Testis (tissue), 3 donors: ENCODE measurements around the gene MYBPH. TPM values are rescaled to one million over a fixed set of nuclear protein-coding genes. Genes with fewer than 3 reads are reported as not detected.

Source experiments
- DNase-seq: peaks from one replicate; pipeline ENCODE4 v3.0.0-alpha.2; 2019
- H3K27ac ChIP-seq, 2 donors: fragments of 200-600 bp; sonication (generic); one replicate each; pipeline ENCODE4 v1.5.1; 2019
- H3K27me3 ChIP-seq: fragments of 200-600 bp; sonication (generic); one replicate; pipeline ENCODE4 v1.5.1; 2019
- H3K36me3 ChIP-seq: fragments of 200-600 bp; sonication (generic); one replicate; pipeline ENCODE4 v1.5.1; 2017; ENCODE audit warnings: low read depth; ENCODE audit errors: missing control alignments
- H3K4me1 ChIP-seq: fragments of 200-600 bp; sonication (generic); one replicate; pipeline ENCODE4 v1.5.1; 2019
- H3K4me3 ChIP-seq, 2 donors: fragments of 200-600 bp; sonication (generic); one replicate each; pipeline ENCODE4 v1.5.1; 2017 to 2019
- H3K9me3 ChIP-seq: fragments of 200-600 bp; sonication (generic); one replicate; pipeline ENCODE4 v1.5.1; 2017
- POLR2A ChIP-seq: fragments of 450-650 bp; IDR thresholded peaks from one replicate; pipeline ENCODE4 v1.6.1; 2017; ENCODE audit warnings: antibody characterized with exemption, mild to moderate bottlenecking, moderate library complexity
- WGBS, 2 donors: methylation state at CpG; one replicate each; pipeline ENCODE4 v1.1.5; 2018; 5-methylcytosine and 5-hydroxymethylcytosine counted together
- intact Hi-C: fragments of 100-400 bp; cut with DNase I; formaldehyde crosslinking; loops from one replicate; pipeline ENCODE4 v1.15.1; 2023; ENCODE audit warnings: low total_unique reads
- polyA plus RNA-seq: library from polyadenylated mRNA; stranded (reverse); fragments of 350-450 nt; fragmentation: Illumina TruSeq; extraction: RNeasy Lipid Tissue Mini Kit (QIAGEN cat#74804); gene quantifications from one replicate; pipeline ENCODE4 v1.2.3, GENCODE V29; 2014; ENCODE audit warnings: low read depth, low replicate concordance; ENCODE audit not compliant: insufficient read depth
- total RNA-seq, 2 donors: library from RNA; depleted of rRNA; stranded (reverse); fragments of >200 nt; gene quantifications; one replicate each; pipeline ENCODE4 v1.2.3, GENCODE V29; 2016
- TF ChIP-seq, protein P1 (sequence below), 3 experiments: fragments of 450-650 bp in 2 of 3; fragments of 200-600 bp in 1 of 3; sonication (generic) in 1 of 3; IDR thresholded peaks; one replicate each; pipeline ENCODE4 v1.5.1; 2016 to 2019; ENCODE audit warnings: antibody characterized with exemption in 3 of 3, mild to moderate bottlenecking in 2 of 3, moderate library complexity in 1 of 3

The MYBPH gene
- total and polyA plus RNA-seq, 3 donors from 2014 or later = 0.16 to 2.9 (median 0.25) TPM

DNA sequence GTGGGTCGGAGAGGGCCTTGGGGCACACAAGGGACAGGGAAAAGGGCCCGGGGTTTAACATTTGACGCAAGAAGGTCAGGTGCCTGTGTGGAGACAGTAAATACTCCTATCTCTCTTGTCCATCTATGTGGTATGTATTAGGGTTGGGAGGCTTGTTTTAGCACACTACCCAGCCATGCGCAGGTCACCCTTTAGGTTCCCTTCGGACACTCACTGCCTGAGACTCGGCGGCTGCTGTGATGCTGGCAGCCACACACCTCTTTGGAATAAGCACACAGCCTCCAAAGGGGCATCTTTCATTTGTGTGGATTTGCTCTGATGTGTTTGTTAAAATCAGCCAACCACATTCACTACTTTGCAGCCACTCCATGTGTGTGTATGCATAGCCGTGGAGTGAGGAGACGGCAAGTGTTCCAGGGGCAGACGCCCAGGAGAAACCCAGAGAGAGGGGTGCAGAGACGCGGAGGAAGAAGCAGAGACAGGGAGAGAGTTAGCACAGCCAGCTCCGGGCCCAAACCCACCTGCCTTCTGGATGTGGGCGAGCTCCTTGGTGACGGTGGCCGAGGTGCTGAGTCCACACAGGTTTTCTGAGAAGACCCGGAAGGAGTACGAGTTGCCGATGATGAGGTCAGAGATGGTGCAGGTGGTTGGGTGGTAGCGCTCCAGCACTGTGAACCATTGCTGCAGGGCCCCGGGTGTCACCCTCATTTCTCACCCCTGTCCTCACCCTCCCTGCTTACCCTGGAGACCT is 5.7 kb downstream of the MYBPH start:
- peaks cover 13% of the 10 kb centered on the region for H3K4me1 ChIP-seq
- intact Hi-C loops = no loop called here
- no peak overlapping the region for H3K27ac ChIP-seq
- DNase-seq = no peak
- H3K36me3 ChIP-seq = no peaks in the 10 kb centered on the region
- TF ChIP-seq POLR2A = no peak
- TF ChIP-seq, protein P1, sequence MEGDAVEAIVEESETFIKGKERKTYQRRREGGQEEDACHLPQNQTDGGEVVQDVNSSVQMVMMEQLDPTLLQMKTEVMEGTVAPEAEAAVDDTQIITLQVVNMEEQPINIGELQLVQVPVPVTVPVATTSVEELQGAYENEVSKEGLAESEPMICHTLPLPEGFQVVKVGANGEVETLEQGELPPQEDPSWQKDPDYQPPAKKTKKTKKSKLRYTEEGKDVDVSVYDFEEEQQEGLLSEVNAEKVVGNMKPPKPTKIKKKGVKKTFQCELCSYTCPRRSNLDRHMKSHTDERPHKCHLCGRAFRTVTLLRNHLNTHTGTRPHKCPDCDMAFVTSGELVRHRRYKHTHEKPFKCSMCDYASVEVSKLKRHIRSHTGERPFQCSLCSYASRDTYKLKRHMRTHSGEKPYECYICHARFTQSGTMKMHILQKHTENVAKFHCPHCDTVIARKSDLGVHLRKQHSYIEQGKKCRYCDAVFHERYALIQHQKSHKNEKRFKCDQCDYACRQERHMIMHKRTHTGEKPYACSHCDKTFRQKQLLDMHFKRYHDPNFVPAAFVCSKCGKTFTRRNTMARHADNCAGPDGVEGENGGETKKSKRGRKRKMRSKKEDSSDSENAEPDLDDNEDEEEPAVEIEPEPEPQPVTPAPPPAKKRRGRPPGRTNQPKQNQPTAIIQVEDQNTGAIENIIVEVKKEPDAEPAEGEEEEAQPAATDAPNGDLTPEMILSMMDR (IDR thresholded peaks at IDR 0.05) = no peak
- WGBS, 2 donors = 90 to 92% methylated on average over 16 to 21 of the region's 21 CpGs
- no peak overlapping the region for H3K4me3 ChIP-seq
- no peaks in the 10 kb centered on the region for H3K27me3 ChIP-seq
- no peaks in the 10 kb centered on the region for H3K9me3 ChIP-seq

DNA sequence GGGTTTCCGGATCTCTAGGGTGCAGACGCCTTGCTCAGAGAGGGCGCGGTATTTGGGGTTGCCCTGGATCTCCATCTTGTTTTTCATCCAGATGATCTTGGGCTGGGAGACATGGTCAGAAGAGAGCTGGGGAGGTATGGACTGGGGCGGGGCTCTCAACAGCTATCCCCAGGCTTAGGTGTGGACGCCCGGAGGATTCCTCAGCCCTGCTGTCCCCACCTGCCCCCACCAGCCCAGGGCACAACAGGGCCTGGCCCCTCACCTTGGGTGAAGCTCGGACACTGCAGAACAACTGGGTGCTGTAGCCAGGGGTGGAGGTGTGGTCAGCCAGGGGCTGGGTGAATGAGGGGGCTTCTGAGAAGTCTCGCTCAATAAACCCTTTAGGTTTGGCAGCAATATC is 6.6 kb downstream of the MYBPH start:
- Histone ChIP-seq H3K4me3 (no peak overlapping the region), H3K4me1 (peaks cover 13% of the 10 kb centered on the region), H3K27ac (no peak overlapping the region), H3K36me3 (no peaks in the 10 kb centered on the region), H3K9me3 (no peaks in the 10 kb centered on the region), H3K27me3 (no peaks in the 10 kb centered on the region)
- WGBS, 2 donors = 96% methylated on average over 4 to 9 of the region's 9 CpGs
- no peak for DNase-seq
- TF ChIP-seq, protein P1 (IDR thresholded peaks at IDR 0.05) = no peak
- intact Hi-C loops = no loop called here

DNA sequence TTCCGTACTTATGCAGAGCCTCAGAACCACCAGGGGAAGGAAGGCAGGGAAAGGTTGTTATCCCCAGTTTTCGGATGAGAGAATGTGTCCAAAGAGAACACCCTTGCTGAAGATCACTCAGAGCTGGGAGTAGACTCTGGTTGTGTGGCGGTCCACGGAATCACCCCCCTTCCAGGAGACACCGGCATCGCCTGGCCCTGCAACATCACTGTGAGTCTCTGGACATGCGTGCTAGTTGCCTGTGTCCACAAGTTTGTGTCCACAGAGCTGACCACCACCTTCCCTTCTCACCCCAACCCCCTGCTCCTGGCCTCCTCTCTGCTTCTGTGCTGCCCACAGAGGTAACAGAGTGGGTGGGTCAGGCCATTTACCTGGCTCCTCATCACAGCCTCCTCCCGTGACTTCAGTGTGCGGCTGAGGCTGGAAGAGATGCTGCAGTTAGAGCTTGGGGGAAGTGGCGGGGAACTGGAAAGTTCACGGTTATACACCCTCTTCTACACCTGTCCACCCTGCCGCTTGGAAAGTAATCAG is 7.3 kb downstream of the MYBPH start:
- 90 to 97% methylated on average over 11 to 12 of the region's 12 CpGs for WGBS, 2 donors
- peaks cover 15% of the 10 kb centered on the region for H3K4me1 ChIP-seq
- intact Hi-C loops = no loop called here
- H3K36me3 ChIP-seq = no peaks in the 10 kb centered on the region
- TF ChIP-seq, protein P1 (IDR thresholded peaks at IDR 0.05) = no peak
- TF ChIP-seq POLR2A = no peak
- H3K27me3 ChIP-seq = no peaks in the 10 kb centered on the region
- no peaks in the 10 kb centered on the region for H3K9me3 ChIP-seq
- DNase-seq = no peak
- no peak overlapping the region for H3K27ac ChIP-seq
- no peak overlapping the region for H3K4me3 ChIP-seq

DNA sequence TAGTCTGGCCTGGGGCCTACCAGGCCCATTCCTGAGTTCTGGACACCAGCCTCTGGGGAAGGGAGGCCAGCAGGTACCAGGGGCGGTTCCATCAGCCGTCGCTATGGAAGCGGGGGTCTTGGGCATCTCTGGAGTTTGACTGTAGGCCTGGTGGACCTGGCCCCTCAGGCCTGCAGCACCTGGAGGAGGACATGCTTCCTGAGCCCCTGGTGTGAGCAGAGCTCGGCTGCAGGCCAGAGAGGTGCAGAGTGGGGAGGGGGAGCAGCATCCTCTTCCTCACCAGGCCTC is 7.8 kb downstream of the MYBPH start:
- no peak for DNase-seq
- 91 to 95% methylated on average over 5 of the region's 5 CpGs for WGBS, 2 donors
- H3K27me3 ChIP-seq = no peaks in the 10 kb centered on the region
- intact Hi-C loops = no loop called here
- H3K27ac ChIP-seq = no peak overlapping the region
- H3K4me1 ChIP-seq = peaks cover 11% of the 10 kb centered on the region
- H3K4me3 ChIP-seq = no peak overlapping the region
- H3K9me3 ChIP-seq = no peaks in the 10 kb centered on the region
- no peaks in the 10 kb centered on the region for H3K36me3 ChIP-seq
- TF ChIP-seq, protein P1 (IDR thresholded peaks at IDR 0.05) = no peak
- no peak for TF ChIP-seq POLR2A
